Upper lobe of left lung (tissue), 6 donors: ENCODE data around the gene STX4. TPM values are rescaled to one million over a fixed set of nuclear protein-coding genes. Genes with fewer than 3 reads are reported as not detected.

Experiments used
- ATAC-seq, 2 donors: fragments of 200-7000 bp; cut with Tn5 transposase; one replicate each; pipeline ENCODE4 v1.9.1; 2022; ENCODE audit warnings: mild to moderate bottlenecking in 2 of 2, moderate library complexity in 2 of 2; ENCODE audit not compliant: low FRiP score in 2 of 2
- DNase-seq, 2 donors: peaks; one replicate each; pipeline ENCODE4 v3.0.0-alpha.2; 2019 to 2020
- H3K27ac ChIP-seq, 4 donors: fragments of 200-600 bp; sonication (generic); one replicate each; pipeline ENCODE4 v1.5.1; 2016 to 2019
- H3K27me3 ChIP-seq, 4 donors: fragments of 200-600 bp; sonication (generic); one replicate each; pipeline ENCODE4 v1.5.1; 2017 to 2019
- H3K36me3 ChIP-seq, 4 donors: fragments of 200-600 bp; sonication (generic); one replicate each; pipeline ENCODE4 v1.5.1; 2016 to 2019
- H3K4me1 ChIP-seq, 4 donors: fragments of 200-600 bp; sonication (generic); one replicate each; pipeline ENCODE4 v1.5.1; 2018 to 2019
- H3K4me3 ChIP-seq, 4 donors: fragments of 200-600 bp; sonication (generic); one replicate each; pipeline ENCODE4 v1.5.1; 2017 to 2019; ENCODE audit warnings: mild to moderate bottlenecking in 2 of 4, moderate library complexity in 1 of 4
- H3K9me3 ChIP-seq, 4 donors: fragments of 200-600 bp; sonication (generic); one replicate each; pipeline ENCODE4 v1.5.1; 2018 to 2019
- CTCF ChIP-seq, 6 experiments: fragments of 450-650 bp in 4 of 6; fragments of 200-600 bp in 2 of 6; sonication (generic) in 2 of 6; IDR thresholded peaks; one replicate each; pipeline ENCODE4 v1.5.1; 2016 to 2019; ENCODE audit warnings: antibody characterized with exemption in 6 of 6
- EP300 ChIP-seq, 4 donors: sonication (generic); formaldehyde crosslinking; IDR thresholded peaks; one replicate each; pipeline ENCODE4 v1.5.1; 2017; ENCODE audit warnings: antibody characterized with exemption in 4 of 4, control low read depth in 2 of 4
- POLR2A ChIP-seq, 4 donors: fragments of 450-650 bp; IDR thresholded peaks; one replicate each; pipeline ENCODE4 v1.5.1; 2016 to 2017; ENCODE audit warnings: antibody characterized with exemption in 4 of 4, mild to moderate bottlenecking in 2 of 4
- POLR2AphosphoS5 ChIP-seq, 2 donors: sonication (generic); formaldehyde crosslinking; IDR thresholded peaks; one replicate each; pipeline ENCODE4 v1.5.1; 2017; ENCODE audit warnings: antibody characterized with exemption in 2 of 2
- WGBS, 2 donors: methylation state at CpG; one replicate each; pipeline ENCODE4 v1.1.5; 2017 to 2018; 5-methylcytosine and 5-hydroxymethylcytosine counted together
- total RNA-seq, 6 donors: library from RNA; depleted of rRNA in 4 of 6; stranded (reverse); fragments of >200 nt in 4 of 6; gene quantifications; one replicate each; pipeline versions ENCODE4 v1.1.0 to v1.2.1, GENCODE V29; 2016 to 2021
- donor health status: DM: no; HTN: no; CAD: no; lungs with moderate emphysema.
- donor health status: DM: no; HTN: yes; CAD: no; lungs with severe emphysema.

Gene STX4
- total RNA-seq, 6 donors from 2014 or later, result 44.8 to 168 (median 96.3) TPM

DNA sequence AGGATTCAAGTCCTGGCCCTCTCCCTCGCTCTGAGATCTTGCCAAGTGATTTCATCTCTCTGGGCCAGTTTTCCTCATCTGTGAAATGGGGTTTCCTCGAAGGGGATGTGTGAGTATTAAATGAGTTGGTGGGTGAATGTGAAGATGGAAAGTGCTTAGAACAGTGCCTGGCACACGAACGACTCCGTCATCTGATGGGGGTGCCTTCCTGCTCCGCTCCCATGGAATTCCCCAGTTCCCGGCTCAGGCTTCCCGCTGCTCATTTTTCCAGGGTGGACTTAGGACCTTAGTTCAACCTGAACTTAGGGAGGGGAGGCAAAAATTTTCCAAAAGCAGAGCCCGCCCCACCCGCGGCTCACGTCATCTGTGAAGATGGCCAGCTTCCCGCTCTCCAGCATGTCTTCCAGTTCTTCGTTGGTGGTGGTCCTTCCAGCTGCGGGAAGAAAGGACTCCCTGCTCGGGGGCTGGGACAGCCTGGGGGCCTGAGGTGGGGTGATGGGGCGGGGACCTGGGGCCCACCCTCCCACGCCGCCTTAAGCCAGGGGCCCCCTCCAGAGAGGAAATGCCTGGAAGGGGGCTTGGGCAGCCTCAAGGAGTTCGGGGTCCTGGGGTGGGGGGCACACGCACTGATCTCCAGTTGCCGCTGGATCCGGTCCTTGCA is 36.9 kb upstream of the STX4 start:
- 24 to 40% methylated on average over 14 to 22 of the region's 23 CpGs for WGBS, 2 donors
- H3K4me1 ChIP-seq, result peaks cover 14 to 17% (median 15%) of the 10 kb centered on the region in 4 donors
- TF ChIP-seq CTCF (IDR thresholded peaks at IDR 0.05) (no peak), POLR2A (IDR thresholded peaks at IDR 0.05) (no peak), EP300 (IDR thresholded peaks at IDR 0.05) (no peak), POLR2AphosphoS5 (IDR thresholded peaks at IDR 0.05) (no peak)
- peak overlapping the region in 3 of 4 donors; percentile 32 to 84 (median 62) for H3K27ac ChIP-seq
- no peaks in the 10 kb centered on the region for H3K36me3 ChIP-seq
- no peak for DNase-seq
- no peaks in the 10 kb centered on the region for H3K9me3 ChIP-seq
- H3K27me3 ChIP-seq, result no peaks in the 10 kb centered on the region
- H3K4me3 ChIP-seq, result peak overlapping the region; percentile 36 to 56 (median 44)
- ATAC-seq, result peak in 1 of 2 donors; percentile 71

GRCh38 chr16:30996985-30997724 is 36.2 kb upstream of the STX4 start:
- no peaks in the 10 kb centered on the region for H3K27me3 ChIP-seq
- 2 to 10% methylated on average over 16 to 56 of the region's 60 CpGs for WGBS, 2 donors
- H3K4me1 ChIP-seq, result peaks cover 14 to 17% (median 15%) of the 10 kb centered on the region in 4 donors
- no peaks in the 10 kb centered on the region for H3K36me3 ChIP-seq
- peak; percentile 40 to 45 for TF ChIP-seq POLR2AphosphoS5 (IDR thresholded peaks at IDR 0.05)
- no peak for TF ChIP-seq CTCF (IDR thresholded peaks at IDR 0.05)
- TF ChIP-seq POLR2A (IDR thresholded peaks at IDR 0.05), result peak in 2 of 4 donors; percentile 30 to 69
- ATAC-seq, result peak; percentile 91 to 96
- peak overlapping the region; percentile 36 to 56 (median 44) for H3K4me3 ChIP-seq
- H3K27ac ChIP-seq, result peak overlapping the region in 3 of 4 donors; percentile 32 to 84 (median 62)
- no peaks in the 10 kb centered on the region for H3K9me3 ChIP-seq
- peak; percentile 88 to 96 for DNase-seq

GRCh38 chr16:30997725-30998711 is 35.3 kb upstream of the STX4 start:
- H3K27me3 ChIP-seq, result no peaks in the 10 kb centered on the region
- 60 to 76% methylated on average over 14 to 21 of the region's 21 CpGs for WGBS, 2 donors
- H3K27ac ChIP-seq, result peak overlapping the region in 2 of 4 donors; percentile 50 to 84

More at GRCh38 chr16:30997725-30998711, 35.3 kb upstream of the STX4 start:
- TF ChIP-seq CTCF (IDR thresholded peaks at IDR 0.05) (no peak), EP300 (IDR thresholded peaks at IDR 0.05) (no peak), POLR2A (IDR thresholded peaks at IDR 0.05) (no peak), POLR2AphosphoS5 (IDR thresholded peaks at IDR 0.05) (no peak)
- ATAC-seq (peak in 1 of 2 donors; percentile 43), DNase-seq (no peak)
- Histone ChIP-seq H3K9me3 (no peaks in the 10 kb centered on the region), H3K36me3 (no peaks in the 10 kb centered on the region), H3K4me3 (peak overlapping the region; percentile 36 to 56 (median 44)), H3K4me1 (peaks cover 14 to 17% (median 15%) of the 10 kb centered on the region in 4 donors)
